Loucy (cell line): ENCODE results near the gene FRRS1L.

Source experiments
- H2AFZ ChIP-seq: fragments of 200-600 bp; sonication (generic); 2 replicates; pipeline ENCODE4 v1.6.0; 2016; ENCODE audit warnings: antibody characterized with exemption, mild to moderate bottlenecking, low read length, moderate library complexity
- H3F3A ChIP-seq: fragments of 200-600 bp; 2 replicates; pipeline ENCODE4 v1.6.0; 2016; ENCODE audit warnings: antibody characterized with exemption, low read depth, mild to moderate bottlenecking
- H3K27me3 ChIP-seq: fragments of 200-600 bp; sonication (generic); 2 replicates; pipeline ENCODE4 v1.6.1; 2014; ENCODE audit warnings: low read length, mild to moderate bottlenecking; ENCODE audit not compliant: insufficient read depth, poor library complexity, severe bottlenecking
- H3K36me3 ChIP-seq: fragments of 200-600 bp; sonication (generic); 2 replicates; pipeline ENCODE4 v1.6.1; 2016; ENCODE audit warnings: low read length; ENCODE audit not compliant: insufficient read depth
- H3K4me1 ChIP-seq: fragments of 200-600 bp; sonication (generic); 2 replicates; pipeline ENCODE4 v1.5.1; 2014; ENCODE audit warnings: low read length, mild to moderate bottlenecking; ENCODE audit not compliant: insufficient read depth, poor library complexity, severe bottlenecking
- H3K4me2 ChIP-seq: fragments of 200-600 bp; sonication (generic); 2 replicates; pipeline ENCODE4 v1.6.0; 2014; ENCODE audit warnings: antibody characterized with exemption, low read length, low read depth, mild to moderate bottlenecking; ENCODE audit not compliant: poor library complexity, severe bottlenecking
- H3K4me3 ChIP-seq: fragments of 200-600 bp; sonication (generic); 2 replicates; pipeline ENCODE4 v1.5.1; 2014; ENCODE audit warnings: low read length, mild to moderate bottlenecking, mixed read lengths; ENCODE audit not compliant: poor library complexity, severe bottlenecking
- H3K79me2 ChIP-seq: fragments of 200-600 bp; sonication (generic); 2 replicates; pipeline ENCODE4 v1.6.1; 2014; ENCODE audit warnings: low read length; ENCODE audit not compliant: insufficient read depth
- H3K9ac ChIP-seq: fragments of 200-600 bp; sonication (generic); 2 replicates; pipeline ENCODE4 v1.6.0; 2014; ENCODE audit warnings: mild to moderate bottlenecking, low read depth, low read length, moderate library complexity; ENCODE audit not compliant: poor library complexity, severe bottlenecking
- H3K9me2 ChIP-seq: fragments of 200-600 bp; sonication (generic); replicated peaks from 2 replicates; pipeline ENCODE4 v1.6.1; 2016; ENCODE audit warnings: low read depth, low read length, mixed read lengths
- H3K9me3 ChIP-seq: fragments of 200-600 bp; sonication (generic); 2 replicates; pipeline ENCODE4 v1.6.1; 2014; ENCODE audit warnings: mild to moderate bottlenecking, antibody characterized with exemption, low read length, low read depth; ENCODE audit not compliant: insufficient read depth
- H4K20me1 ChIP-seq: fragments of 200-600 bp; sonication (generic); 2 replicates; pipeline ENCODE4 v1.6.0; 2014; ENCODE audit warnings: antibody characterized with exemption, low read length, mild to moderate bottlenecking; ENCODE audit not compliant: insufficient read depth, poor library complexity, severe bottlenecking
- CTCF ChIP-seq: fragments of 200-600 bp; sonication (generic); conservative IDR thresholded peaks from 2 replicates; pipeline ENCODE4 v1.5.1; 2014; ENCODE audit warnings: mild to moderate bottlenecking, antibody characterized with exemption, low read length
- EZH2phosphoT487 ChIP-seq: fragments of 200-600 bp; IDR thresholded peaks from 2 replicates; pipeline ENCODE4 v1.6.1; 2018; ENCODE audit warnings: antibody characterized with exemption, mild to moderate bottlenecking, moderate library complexity, borderline replicate concordance

Gene FRRS1L

GRCh38 chr9:109193974-109194556 lies 27.0 kb upstream of the FRRS1L start:
- no peak overlapping the region for H3K4me2 ChIP-seq
- H3K4me1 ChIP-seq, result no peaks in the 10 kb centered on the region
- no peaks in the 10 kb centered on the region for H3K27me3 ChIP-seq
- no peaks in the 10 kb centered on the region for H3K79me2 ChIP-seq
- no peak overlapping the region for H3K4me3 ChIP-seq
- no peaks in the 10 kb centered on the region for H3K36me3 ChIP-seq
- H4K20me1 ChIP-seq, result no peaks in the 10 kb centered on the region
- no peak for TF ChIP-seq EZH2phosphoT487
- TF ChIP-seq CTCF, result no peak
- no peaks in the 10 kb centered on the region for H3K9me3 ChIP-seq
- no peak overlapping the region for H3K9ac ChIP-seq
- H3F3A ChIP-seq, result no peaks in the 10 kb centered on the region
- no peaks in the 10 kb centered on the region for H3K9me2 ChIP-seq
- no peak overlapping the region for H2AFZ ChIP-seq

- Histone ChIP-seq H3K4me1 (no peaks in the 10 kb centered on the region), H3K4me2 (no peak overlapping the region), H3K27me3 (no peaks in the 10 kb centered on the region), H3K36me3 (no peaks in the 10 kb centered on the region), H3K79me2 (no peaks in the 10 kb centered on the region), H3K9me3 (no peaks in the 10 kb centered on the region), H4K20me1 (no peaks in the 10 kb centered on the region), H3K4me3 (no peak overlapping the region), H3K9me2 (no peaks in the 10 kb centered on the region), H3K9ac (no peak overlapping the region), H2AFZ (0 out of 2 replicates have a peak overlapping the region, but pooled peaks have one; percentile 44), H3F3A (no peaks in the 10 kb centered on the region)
- TF ChIP-seq EZH2phosphoT487 (no peak), CTCF (peak; percentile 63)
These were observed 25.8 kb upstream of the FRRS1L start for GRCh38 chr9:109192732-109193361.

- Histone ChIP-seq H3K4me2 (no peak overlapping the region), H3K4me1 (no peaks in the 10 kb centered on the region), H3K9me2 (no peaks in the 10 kb centered on the region), H3K9me3 (no peaks in the 10 kb centered on the region), H4K20me1 (no peaks in the 10 kb centered on the region), H3K36me3 (no peaks in the 10 kb centered on the region), H3K79me2 (no peaks in the 10 kb centered on the region), H2AFZ (no peak overlapping the region), H3F3A (no peaks in the 10 kb centered on the region), H3K9ac (no peak overlapping the region), H3K4me3 (no peak overlapping the region), H3K27me3 (no peaks in the 10 kb centered on the region)
- TF ChIP-seq EZH2phosphoT487 (no peak), CTCF (no peak)
These were observed 24.7 kb upstream of the FRRS1L start for GRCh38 chr9:109191746-109192145.
